CD14-positive monocyte (primary cell): ENCODE measurements around the gene GRB7. TPM values are rescaled to one million over a fixed set of nuclear protein-coding genes. Genes with fewer than 3 reads are reported as not detected.
A peak's percentile ranks its signal among the peaks of the same experiment; 100 is the strongest.

ENCODE experiments used
- DNase-seq, 3 donors: peaks; one replicate each; pipeline ENCODE4 v3.0.0-alpha.2; 2011 to 2022
- H2AFZ ChIP-seq: 2 replicates; pipeline ENCODE4 v1.6.0; 2012; ENCODE audit warnings: mild to moderate bottlenecking, low read depth, low read length, inconsistent platforms; ENCODE audit not compliant: insufficient read depth, poor library complexity, severe bottlenecking
- H3K27ac ChIP-seq, 2 donors: 1 replicate in 1 of 2; 2 replicates in 1 of 2; pipeline ENCODE4 v1.5.1; 2012 to 2013; ENCODE audit warnings: low read length in 2 of 2, control low read depth in 1 of 2, inconsistent platforms in 1 of 2, low read depth in 1 of 2, mild to moderate bottlenecking in 1 of 2
- H3K27me3 ChIP-seq, 2 donors: one replicate each; pipeline versions ENCODE4 v1.6.0 to v1.6.1; 2011 to 2013; ENCODE audit warnings: low read length in 2 of 2; ENCODE audit not compliant: control insufficient read depth in 2 of 2, insufficient read depth in 2 of 2
- H3K36me3 ChIP-seq, 2 donors: replicated peaks in 1 of 2; 1 replicate in 1 of 2; 2 replicates in 1 of 2; pipeline versions ENCODE4 v1.5.1 to v1.6.1; 2012 to 2013; ENCODE audit warnings: low read length in 2 of 2, control low read depth in 1 of 2, inconsistent platforms in 1 of 2, mild to moderate bottlenecking in 1 of 2; ENCODE audit not compliant: insufficient read depth in 2 of 2, control insufficient read depth in 1 of 2
- H3K4me1 ChIP-seq, 2 donors: 1 replicate in 1 of 2; 2 replicates in 1 of 2; pipeline versions ENCODE4 v1.5.1 to v1.6.1; 2012 to 2013; ENCODE audit warnings: low read length in 2 of 2, control low read depth in 1 of 2, inconsistent platforms in 1 of 2, mild to moderate bottlenecking in 1 of 2, moderate library complexity in 1 of 2; ENCODE audit not compliant: insufficient read depth in 2 of 2, control insufficient read depth in 1 of 2
- H3K4me2 ChIP-seq: replicated peaks from 2 replicates; pipeline ENCODE3; 2012; ENCODE audit warnings: low read length, moderate library complexity, mild to moderate bottlenecking; ENCODE audit not compliant: poor library complexity, severe bottlenecking; ENCODE audit errors: extremely low read depth
- H3K4me3 ChIP-seq, 3 experiments: fragments of 200-600 bp in 1 of 3; sonication (generic) in 1 of 3; replicated peaks in 1 of 3; 1 replicate in 2 of 3; 2 replicates in 1 of 3; pipeline ENCODE4 v1.5.1; 2011 to 2013; ENCODE audit warnings: low read length in 3 of 3, mild to moderate bottlenecking in 3 of 3, control low read depth in 2 of 3, low read depth in 2 of 3, inconsistent platforms in 1 of 3, moderate library complexity in 1 of 3
- H3K79me2 ChIP-seq: 2 replicates; pipeline ENCODE4 v1.6.0; 2012; ENCODE audit warnings: mild to moderate bottlenecking, control low read depth, inconsistent platforms, low read length, moderate library complexity; ENCODE audit not compliant: insufficient read depth
- H3K9ac ChIP-seq: 2 replicates; pipeline ENCODE4 v1.6.0; 2017; ENCODE audit warnings: low read length, mild to moderate bottlenecking; ENCODE audit not compliant: insufficient read depth, poor library complexity, severe bottlenecking
- H3K9me3 ChIP-seq, 2 donors: replicated peaks in 1 of 2; 1 replicate in 1 of 2; 2 replicates in 1 of 2; pipeline versions ENCODE4 v1.5.1 to v1.6.1; 2012 to 2013; ENCODE audit warnings: low read length in 2 of 2, control low read depth in 1 of 2; ENCODE audit not compliant: control insufficient read depth in 1 of 2, insufficient read depth in 1 of 2
- H4K20me1 ChIP-seq: 2 replicates; pipeline ENCODE4 v1.6.0; 2012; ENCODE audit warnings: mild to moderate bottlenecking, low read length, control low read depth, moderate library complexity; ENCODE audit not compliant: insufficient read depth
- H3K27ac Mint-ChIP-seq, 7 donors: one replicate each; pipeline ENCODE4 v1.8.0; 2020; ENCODE audit warnings: mild to moderate bottlenecking in 7 of 7, mixed read lengths in 7 of 7, moderate library complexity in 6 of 7, inconsistent platforms in 2 of 7
- H3K27me3 Mint-ChIP-seq, 3 donors: one replicate each; pipeline ENCODE4 v1.8.0; 2021 to 2022; ENCODE audit warnings: low read depth in 3 of 3, mild to moderate bottlenecking in 3 of 3, mixed read lengths in 3 of 3, moderate library complexity in 3 of 3, inconsistent platforms in 1 of 3
- H3K36me3 Mint-ChIP-seq, 2 donors: one replicate each; pipeline ENCODE4 v1.8.0; 2020; ENCODE audit warnings: mixed read lengths in 2 of 2, inconsistent platforms in 1 of 2, mild to moderate bottlenecking in 1 of 2
- H3K4me1 Mint-ChIP-seq: one replicate; pipeline ENCODE4 v1.8.0; 2020; ENCODE audit warnings: mild to moderate bottlenecking, mixed read lengths
- H3K4me3 Mint-ChIP-seq, 2 donors: one replicate each; pipeline ENCODE4 v1.8.0; 2020; ENCODE audit warnings: mild to moderate bottlenecking in 2 of 2, mixed read lengths in 2 of 2, moderate library complexity in 1 of 2
- H3K9me3 Mint-ChIP-seq, 7 donors: one replicate each; pipeline ENCODE4 v1.8.0; 2020 to 2022; ENCODE audit warnings: mixed read lengths in 7 of 7, mild to moderate bottlenecking in 6 of 7, moderate library complexity in 6 of 7, inconsistent platforms in 2 of 7
- WGBS: methylation state at CpG from one replicate; pipeline ENCODE4 v1.1.5; 2013; ENCODE audit warnings: missing lambda C conversion rate; ENCODE audit not compliant: insufficient coverage; 5-methylcytosine and 5-hydroxymethylcytosine counted together
- intact Hi-C, 2 donors: fragments of 100-400 bp; cut with micrococcal nuclease; formaldehyde crosslinking; loops; one replicate each; pipeline versions ENCODE4 v1.15.0 to v1.15.1; 2023
- polyA plus RNA-seq, 3 donors: library from polyadenylated mRNA; depleted of rRNA in 1 of 3; unstranded in 2 of 3; stranded (reverse) in 1 of 3; fragments of 300-500 nt in 2 of 3; fragments of >200 nt in 1 of 3; fragmentation: Illumina TruSeq in 2 of 3; gene quantifications; 1 replicate in 2 of 3; 2 replicates in 1 of 3; pipeline ENCODE4 v1.2.3, GENCODE V29; 2012 to 2021
- TF ChIP-seq, protein P1 (sequence below): fragments of 200-600 bp; IDR thresholded peaks from one replicate; pipeline ENCODE4 v1.8.0; 2022; ENCODE audit warnings: antibody characterized with exemption, mild to moderate bottlenecking

The GRB7 gene
- polyA plus RNA-seq, 3 donors: not detected

DNA sequence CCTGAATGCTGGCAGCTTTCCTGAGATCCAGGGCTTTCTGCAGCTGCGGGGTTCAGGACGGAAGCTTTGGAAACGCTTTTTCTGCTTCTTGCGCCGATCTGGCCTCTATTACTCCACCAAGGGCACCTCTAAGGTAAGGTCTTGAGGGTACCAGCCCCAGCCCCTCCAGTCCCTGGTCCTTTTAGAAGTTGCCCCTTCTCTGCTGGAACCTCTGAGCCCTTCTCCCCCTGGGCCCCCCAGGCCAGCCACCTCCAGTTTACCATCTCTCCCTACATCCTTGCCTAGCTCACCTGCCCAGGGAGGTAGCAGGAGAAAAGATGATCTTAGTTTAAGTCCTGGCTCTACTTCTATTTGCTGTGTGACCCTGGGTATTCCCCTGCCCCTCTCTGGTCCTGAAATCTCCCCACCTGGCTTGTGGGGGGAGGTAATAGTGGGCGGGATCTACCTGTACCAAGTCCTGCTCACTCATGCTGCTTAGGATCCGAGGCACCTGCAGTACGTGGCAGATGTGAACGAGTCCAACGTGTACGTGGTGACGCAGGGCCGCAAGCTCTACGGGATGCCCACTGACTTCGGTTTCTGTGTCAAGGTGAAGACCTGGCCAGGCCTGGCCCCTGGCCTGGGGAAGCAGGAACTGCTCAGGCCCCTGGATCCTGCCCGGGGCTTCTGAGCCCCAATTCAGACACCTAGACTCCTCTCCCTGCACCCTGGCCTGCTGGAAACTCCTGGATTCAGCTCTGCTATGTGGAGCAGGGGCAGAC is 6.5 kb downstream of the GRB7 start:
- 92% methylated on average over 15 of the region's 16 CpGs for WGBS
- DNase-seq: no peak
- peaks cover 0 to 7% (median 3%) of the 10 kb centered on the region in 7 donors for H3K9me3 Mint-ChIP-seq
- H3K27ac ChIP-seq: no peak overlapping the region
- no peak overlapping the region for H2AFZ ChIP-seq
- H3K9me3 ChIP-seq: peaks cover 0 to 7% of the 10 kb centered on the region in 2 donors
- peak overlapping the region in 1 of 7 donors; percentile 40 for H3K27ac Mint-ChIP-seq
- H3K4me3 Mint-ChIP-seq: peak overlapping the region in 1 of 2 donors; percentile 21
- H3K27me3 Mint-ChIP-seq: peaks cover 35 to 60% (median 48%) of the 10 kb centered on the region in 3 donors
- no peak overlapping the region for H3K4me3 ChIP-seq
- no peaks in the 10 kb centered on the region for H3K79me2 ChIP-seq
- H3K4me1 Mint-ChIP-seq: peaks cover 4% of the 10 kb centered on the region
- intact Hi-C loops: no loop called here
- peaks cover 10 to 30% of the 10 kb centered on the region in 2 donors for H3K27me3 ChIP-seq
- H4K20me1 ChIP-seq: no peaks in the 10 kb centered on the region
- H3K4me1 ChIP-seq: peaks cover 5% of the 10 kb centered on the region in 2 donors
- no peaks in the 10 kb centered on the region for H3K36me3 ChIP-seq
- TF ChIP-seq, protein P1, sequence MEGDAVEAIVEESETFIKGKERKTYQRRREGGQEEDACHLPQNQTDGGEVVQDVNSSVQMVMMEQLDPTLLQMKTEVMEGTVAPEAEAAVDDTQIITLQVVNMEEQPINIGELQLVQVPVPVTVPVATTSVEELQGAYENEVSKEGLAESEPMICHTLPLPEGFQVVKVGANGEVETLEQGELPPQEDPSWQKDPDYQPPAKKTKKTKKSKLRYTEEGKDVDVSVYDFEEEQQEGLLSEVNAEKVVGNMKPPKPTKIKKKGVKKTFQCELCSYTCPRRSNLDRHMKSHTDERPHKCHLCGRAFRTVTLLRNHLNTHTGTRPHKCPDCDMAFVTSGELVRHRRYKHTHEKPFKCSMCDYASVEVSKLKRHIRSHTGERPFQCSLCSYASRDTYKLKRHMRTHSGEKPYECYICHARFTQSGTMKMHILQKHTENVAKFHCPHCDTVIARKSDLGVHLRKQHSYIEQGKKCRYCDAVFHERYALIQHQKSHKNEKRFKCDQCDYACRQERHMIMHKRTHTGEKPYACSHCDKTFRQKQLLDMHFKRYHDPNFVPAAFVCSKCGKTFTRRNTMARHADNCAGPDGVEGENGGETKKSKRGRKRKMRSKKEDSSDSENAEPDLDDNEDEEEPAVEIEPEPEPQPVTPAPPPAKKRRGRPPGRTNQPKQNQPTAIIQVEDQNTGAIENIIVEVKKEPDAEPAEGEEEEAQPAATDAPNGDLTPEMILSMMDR: no peak
- no peak overlapping the region for H3K9ac ChIP-seq
- H3K36me3 Mint-ChIP-seq: peaks cover 0 to 5% of the 10 kb centered on the region in 2 donors
- no peak overlapping the region for H3K4me2 ChIP-seq

DNA sequence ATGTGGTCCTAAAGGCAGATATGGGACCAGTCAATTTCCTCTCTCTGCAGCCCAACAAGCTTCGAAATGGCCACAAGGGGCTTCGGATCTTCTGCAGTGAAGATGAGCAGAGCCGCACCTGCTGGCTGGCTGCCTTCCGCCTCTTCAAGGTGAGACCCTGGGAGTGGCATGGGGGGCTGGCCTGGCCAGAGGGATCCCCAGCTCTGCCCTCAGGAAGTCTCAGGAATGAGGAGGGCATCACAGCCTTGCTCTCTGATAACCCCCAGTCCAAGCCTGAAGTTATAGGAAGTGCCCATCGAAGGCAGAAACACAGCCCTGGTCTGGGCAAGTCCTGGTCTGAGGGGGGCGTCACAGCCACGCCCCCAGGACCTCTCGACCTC is 7.1 kb downstream of the GRB7 start:
- DNase-seq: no peak
- WGBS: 89% methylated on average over 5 of the region's 8 CpGs

More for the DNA sequence above, 7.1 kb downstream of the GRB7 start:
- H3K4me3 Mint-ChIP-seq: no peak overlapping the region
- Histone ChIP-seq H3K4me3 (no peak overlapping the region), H3K9me3 (peaks cover 0 to 1% of the 10 kb centered on the region in 2 donors), H3K79me2 (no peaks in the 10 kb centered on the region), H3K27ac (no peak overlapping the region), H3K4me1 (no peaks in the 10 kb centered on the region), H2AFZ (no peak overlapping the region), H3K27me3 (peaks cover 5 to 24% of the 10 kb centered on the region in 2 donors), H3K9ac (no peak overlapping the region), H3K4me2 (no peak overlapping the region), H4K20me1 (no peaks in the 10 kb centered on the region), H3K36me3 (no peaks in the 10 kb centered on the region)
- intact Hi-C loops: no loop called here
- peaks cover 0 to 5% of the 10 kb centered on the region in 2 donors for H3K36me3 Mint-ChIP-seq
- H3K27ac Mint-ChIP-seq: no peak overlapping the region
- peaks cover 29 to 57% (median 44%) of the 10 kb centered on the region in 3 donors for H3K27me3 Mint-ChIP-seq
- TF ChIP-seq, protein P1: no peak
- peaks cover 0 to 7% (median 1%) of the 10 kb centered on the region in 7 donors for H3K9me3 Mint-ChIP-seq
- no peaks in the 10 kb centered on the region for H3K4me1 Mint-ChIP-seq
